NT2/D1 (cell line): ENCODE data around the gene HOXC10.
A peak's percentile ranks its signal among the peaks of the same experiment; 100 is the strongest.

Experiments used
- DNase-seq: peaks from one replicate; pipeline ENCODE4 v3.0.0-alpha.2; 2011; ENCODE audit warnings: low read depth, low spot score
- H3K27me3 ChIP-seq: 2 replicates; pipeline ENCODE4 v1.6.0; 2011; ENCODE audit warnings: mild to moderate bottlenecking; ENCODE audit not compliant: insufficient read length, insufficient read depth
- H3K36me3 ChIP-seq: 2 replicates; pipeline ENCODE4 v1.6.1; 2011; ENCODE audit warnings: mild to moderate bottlenecking, low read length, mixed read lengths; ENCODE audit not compliant: insufficient read depth, insufficient read length
- H3K4me1 ChIP-seq: 2 replicates; pipeline ENCODE4 v1.5.1; 2011; ENCODE audit not compliant: insufficient read depth, insufficient read length
- H3K4me3 ChIP-seq: 2 replicates; pipeline ENCODE4 v1.5.1; 2011; ENCODE audit warnings: low read depth; ENCODE audit not compliant: insufficient read length
- H3K9ac ChIP-seq: 2 replicates; pipeline ENCODE4 v1.6.0; 2011; ENCODE audit warnings: low read depth; ENCODE audit not compliant: insufficient read length
- H3K9me3 ChIP-seq: 2 replicates; pipeline ENCODE4 v1.5.1; 2011; ENCODE audit warnings: mild to moderate bottlenecking, low read length; ENCODE audit not compliant: insufficient read depth
- SUZ12 ChIP-seq: IDR thresholded peaks from 2 replicates; pipeline ENCODE4 v1.6.1; 2011; ENCODE audit not compliant: insufficient read length, insufficient read depth; ENCODE audit errors: extremely low read depth
- YY1 ChIP-seq: IDR thresholded peaks from 2 replicates; pipeline ENCODE4 v1.6.1; 2011; ENCODE audit not compliant: insufficient read length, insufficient read depth
- ZNF274 ChIP-seq: IDR thresholded peaks from 2 replicates; pipeline ENCODE4 v1.6.1; 2011; ENCODE audit warnings: mild to moderate bottlenecking, low read depth, low read length

HOXC10 gene

DNA sequence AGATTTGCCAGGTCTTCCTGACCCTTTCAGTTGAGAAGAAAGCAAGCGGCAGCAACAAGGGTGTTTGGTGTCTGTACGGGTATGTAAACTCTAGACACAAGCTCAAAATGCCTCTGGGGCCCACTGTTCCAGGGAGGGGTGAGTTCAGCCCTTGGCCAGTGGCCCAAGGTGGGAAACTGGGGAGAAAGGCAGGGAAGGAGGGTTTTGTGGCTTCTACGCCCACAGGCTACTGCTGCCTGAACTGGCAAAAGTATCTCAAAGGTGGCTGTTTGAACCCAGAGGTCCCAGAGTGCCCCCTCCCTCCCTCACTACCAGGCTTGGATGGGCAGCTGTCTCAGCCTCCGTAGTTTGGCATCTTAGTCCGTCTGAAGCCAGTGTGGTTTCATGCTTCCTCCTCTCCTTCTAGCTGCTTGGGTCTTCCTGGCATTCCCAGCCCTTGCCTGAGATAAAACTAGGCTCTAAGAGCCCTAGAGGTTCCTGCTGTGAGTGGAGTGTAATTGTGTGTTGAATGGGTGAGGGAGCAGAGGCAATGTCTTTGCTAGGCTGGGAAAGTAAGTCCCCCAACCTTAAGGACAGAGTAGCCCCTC is 53.4 kb downstream of the HOXC10 start:
- Histone ChIP-seq H3K4me1 (peaks cover 6% of the 10 kb centered on the region), H3K36me3 (no peaks in the 10 kb centered on the region), H3K9me3 (no peaks in the 10 kb centered on the region), H3K9ac (no peak overlapping the region), H3K27me3 (peaks cover 100% of the 10 kb centered on the region), H3K4me3 (no peak overlapping the region)
- no peak for DNase-seq
- no peak for TF ChIP-seq YY1
- no peak for TF ChIP-seq SUZ12
- no peak for TF ChIP-seq ZNF274

- Histone ChIP-seq H3K4me1 (peaks cover 6% of the 10 kb centered on the region), H3K9ac (no peak overlapping the region), H3K4me3 (no peak overlapping the region), H3K27me3 (peaks cover 100% of the 10 kb centered on the region), H3K9me3 (no peaks in the 10 kb centered on the region), H3K36me3 (no peaks in the 10 kb centered on the region)
- TF ChIP-seq SUZ12 (peak; percentile 91), YY1 (no peak), ZNF274 (no peak)
- no peak for DNase-seq
These were observed 54.0 kb downstream of the HOXC10 start for GRCh38 chr12:54038871-54039414.

GRCh38 chr12:54039417-54040147 is 54.6 kb downstream of the HOXC10 start:
- Histone ChIP-seq H3K9ac (no peak overlapping the region), H3K9me3 (no peaks in the 10 kb centered on the region), H3K27me3 (peaks cover 100% of the 10 kb centered on the region), H3K36me3 (no peaks in the 10 kb centered on the region), H3K4me1 (peaks cover 5% of the 10 kb centered on the region), H3K4me3 (no peak overlapping the region)
- DNase-seq = no peak
- peak; percentile 75 for TF ChIP-seq SUZ12
- no peak for TF ChIP-seq ZNF274
